GM21723 (cell line): ENCODE data around the gene ICAM3.

ENCODE experiments used
- ATAC-seq: cut with Tn5 transposase; IDR thresholded peaks from one replicate; pipeline ENCODE4 v1.9.1; 2021; ENCODE audit warnings: mild to moderate bottlenecking, moderate library complexity; ENCODE audit not compliant: unreplicated experiment

ICAM3 gene

DNA sequence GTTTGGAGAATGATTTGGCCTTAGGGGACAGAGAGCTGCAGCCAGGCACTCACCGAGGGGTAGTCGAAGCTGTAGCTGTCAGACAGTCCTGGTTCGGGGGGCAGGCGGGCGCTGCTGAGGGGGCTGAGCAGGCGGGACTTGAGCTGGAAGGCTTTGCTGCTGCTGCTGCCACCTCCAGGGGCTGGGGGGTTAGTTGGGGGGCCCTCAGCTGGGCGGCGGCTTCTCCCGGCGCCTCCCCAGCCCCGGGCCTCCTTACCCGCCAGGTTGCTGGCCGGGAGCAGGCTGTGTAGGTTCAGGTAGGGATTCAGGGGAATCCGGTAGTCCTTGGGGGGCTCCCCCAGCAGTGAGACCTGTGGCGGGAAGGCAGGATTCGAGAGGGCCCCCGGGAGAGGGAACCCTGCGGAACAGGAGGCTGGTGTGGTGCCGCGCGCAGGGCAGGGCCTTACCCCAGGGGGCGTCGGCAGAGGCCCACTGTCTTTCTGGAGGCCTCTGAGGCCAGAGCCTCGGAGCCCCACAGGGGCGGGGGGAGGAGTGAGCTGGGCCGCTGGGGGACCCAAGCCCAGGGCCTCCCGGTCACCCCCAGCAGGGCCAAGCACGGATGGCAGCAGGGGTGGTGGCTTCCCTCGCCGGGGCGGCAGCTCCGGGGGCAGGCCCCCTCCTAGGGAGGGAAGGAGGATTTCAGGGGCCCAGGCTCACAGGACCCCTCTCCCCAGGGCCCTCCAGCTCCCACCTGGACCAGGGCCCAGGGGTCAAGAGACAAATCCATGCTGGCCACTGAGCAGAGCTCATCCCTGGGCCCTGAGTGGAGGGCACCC, 18.6 kb downstream of the ICAM3 start:
- ATAC-seq: no peak

DNA sequence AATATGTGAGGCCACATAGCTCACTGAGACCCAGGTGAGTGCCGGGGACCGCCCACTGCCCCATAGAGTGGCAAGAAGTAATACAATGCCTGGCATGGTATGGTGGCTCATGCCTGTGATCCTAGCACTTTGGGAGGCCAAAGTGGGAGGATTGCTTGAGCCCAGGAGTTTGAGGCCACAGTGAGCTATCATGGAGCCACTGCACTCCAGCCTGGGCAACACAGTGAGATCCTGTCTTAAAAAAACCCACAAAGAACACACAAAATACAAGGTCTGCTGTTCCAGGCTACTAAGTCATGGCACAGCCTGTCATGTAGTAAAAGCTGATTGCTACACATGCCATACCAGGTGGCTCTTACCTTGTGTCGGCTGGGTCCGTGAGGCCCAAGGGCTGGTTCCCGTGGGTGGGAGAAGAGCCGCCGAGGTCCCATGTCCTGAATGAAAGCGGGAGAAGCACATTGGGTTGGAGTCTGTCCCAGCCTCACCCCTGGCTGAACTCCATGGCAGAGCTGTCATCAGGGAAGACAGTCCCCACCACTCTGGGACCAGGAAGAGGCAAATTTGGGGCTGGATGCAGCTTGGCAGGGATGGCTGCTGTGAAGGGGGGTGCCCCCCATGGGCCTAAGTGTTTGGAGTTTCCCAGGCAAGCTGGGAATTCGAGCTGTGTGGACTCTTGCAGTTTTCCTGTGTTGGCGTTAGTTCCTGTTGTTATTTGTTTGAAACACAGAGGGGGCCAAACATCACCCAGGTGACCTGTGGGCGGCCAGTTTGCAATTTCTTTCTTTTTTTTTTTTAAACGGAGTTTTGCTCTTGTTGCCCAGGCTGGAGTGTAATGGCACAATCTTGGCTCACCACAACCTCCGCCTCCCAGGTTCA, 20.4 kb downstream of the ICAM3 start:
- no peak for ATAC-seq

DNA sequence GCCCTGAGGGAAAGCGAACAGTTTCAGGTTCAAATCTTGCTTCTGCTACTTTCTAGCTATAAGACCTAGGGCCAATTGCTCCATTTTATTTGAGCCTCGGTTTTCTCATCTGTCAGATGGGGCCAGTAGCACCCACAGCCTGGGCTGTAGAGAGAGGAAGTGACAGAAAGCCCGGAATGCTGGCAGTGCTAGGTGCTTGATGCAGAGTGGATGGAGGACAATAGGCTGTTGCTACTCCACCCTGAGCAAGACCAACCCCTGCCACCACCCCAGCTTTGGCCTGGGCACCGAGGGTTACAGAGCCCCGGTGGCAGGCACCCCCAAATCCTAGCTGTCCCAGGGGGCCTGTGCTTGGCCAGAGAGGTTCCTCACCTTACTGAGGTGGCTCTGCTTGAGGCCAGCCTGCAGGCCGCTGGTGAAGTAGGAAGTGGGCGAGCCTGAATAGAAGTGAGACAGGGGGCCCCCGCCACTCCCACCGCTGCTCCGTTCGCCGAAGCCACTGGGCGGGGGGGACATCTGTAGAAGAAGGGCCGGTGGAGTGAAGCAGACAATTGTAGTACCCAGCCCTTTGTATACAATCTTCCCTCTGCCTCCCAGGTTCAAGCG, 21.5 kb downstream of the ICAM3 start:
- ATAC-seq: no peak

DNA sequence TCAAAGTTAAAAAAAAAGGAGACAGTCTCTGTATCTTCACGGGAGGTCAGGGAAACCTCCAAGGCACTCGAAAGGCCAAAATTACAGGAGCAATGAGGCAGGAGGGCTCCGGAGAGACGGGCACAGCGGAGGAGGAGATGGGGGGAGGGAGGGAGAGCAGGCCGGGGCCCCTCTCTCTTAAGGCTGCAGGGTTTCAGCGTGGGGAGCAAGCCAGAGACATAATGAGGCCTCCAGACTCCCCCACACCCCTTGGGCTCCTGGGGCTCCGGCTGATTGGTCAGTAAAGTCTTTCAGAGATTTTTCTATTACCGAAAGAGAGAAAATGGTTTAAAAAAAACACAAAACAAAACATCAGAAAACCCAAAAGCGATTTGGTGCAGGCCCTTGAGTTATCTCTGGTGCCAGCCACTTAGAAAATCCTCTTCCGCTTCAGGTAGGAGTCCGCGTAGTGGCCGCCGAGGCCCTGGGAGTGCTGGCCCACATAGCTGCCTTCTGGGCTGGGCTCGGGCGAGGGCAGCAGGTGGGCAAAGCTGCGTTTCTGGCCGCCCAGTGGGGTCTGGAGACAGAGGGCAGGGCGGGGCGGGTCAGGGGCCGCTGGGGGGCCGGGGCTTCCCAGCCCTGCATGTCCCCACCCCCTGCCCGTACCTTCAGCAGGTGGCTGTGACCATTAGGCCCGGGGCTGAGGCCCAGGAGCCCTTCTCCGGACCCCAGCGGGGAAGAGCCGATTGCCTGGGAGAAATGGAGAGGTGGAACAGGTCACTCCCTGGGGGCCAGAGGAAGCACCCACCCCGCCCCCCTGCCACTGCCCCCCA, 22.2 kb downstream of the ICAM3 start:
- ATAC-seq: no peak

DNA sequence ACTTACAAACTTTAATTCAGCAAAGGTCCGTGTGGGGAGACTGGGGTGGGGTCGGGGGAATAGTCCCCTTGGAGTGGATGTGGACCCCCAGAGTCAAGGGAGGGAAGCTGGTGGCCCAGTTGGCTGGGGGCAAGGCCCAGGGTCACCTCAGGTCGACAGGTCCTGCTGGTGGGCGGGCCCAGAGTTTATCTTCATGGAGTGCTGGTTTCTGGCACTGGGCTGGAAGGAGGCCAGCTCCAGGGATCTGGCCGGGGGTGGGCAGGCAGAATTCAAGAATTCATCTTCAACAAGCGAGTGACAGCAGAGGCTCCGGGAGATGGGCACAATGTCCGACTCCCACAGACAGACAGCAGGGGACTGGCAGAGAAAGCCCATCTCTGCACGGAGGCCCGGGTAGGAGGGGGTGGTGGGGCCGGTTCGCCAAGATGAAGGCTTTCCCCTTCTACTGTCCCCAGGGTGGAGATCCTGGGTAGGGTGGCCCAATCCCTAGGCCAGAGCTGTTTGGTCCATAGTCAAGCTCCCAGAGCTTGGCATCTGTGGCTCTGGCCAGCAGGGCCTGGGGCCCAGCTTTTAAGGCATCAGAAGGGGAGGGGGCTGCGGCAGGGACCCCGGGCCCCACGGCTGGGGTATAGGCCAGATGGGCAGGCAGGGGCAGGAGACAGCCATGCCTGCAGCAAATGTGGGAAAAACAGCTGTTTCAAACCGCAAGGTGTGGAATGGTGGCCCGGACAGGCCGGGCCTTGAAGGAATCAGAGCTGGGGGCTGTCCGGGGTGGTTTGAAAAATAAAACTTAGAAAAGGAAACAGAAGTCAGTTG, 23.0 kb downstream of the ICAM3 start:
- no peak for ATAC-seq

DNA sequence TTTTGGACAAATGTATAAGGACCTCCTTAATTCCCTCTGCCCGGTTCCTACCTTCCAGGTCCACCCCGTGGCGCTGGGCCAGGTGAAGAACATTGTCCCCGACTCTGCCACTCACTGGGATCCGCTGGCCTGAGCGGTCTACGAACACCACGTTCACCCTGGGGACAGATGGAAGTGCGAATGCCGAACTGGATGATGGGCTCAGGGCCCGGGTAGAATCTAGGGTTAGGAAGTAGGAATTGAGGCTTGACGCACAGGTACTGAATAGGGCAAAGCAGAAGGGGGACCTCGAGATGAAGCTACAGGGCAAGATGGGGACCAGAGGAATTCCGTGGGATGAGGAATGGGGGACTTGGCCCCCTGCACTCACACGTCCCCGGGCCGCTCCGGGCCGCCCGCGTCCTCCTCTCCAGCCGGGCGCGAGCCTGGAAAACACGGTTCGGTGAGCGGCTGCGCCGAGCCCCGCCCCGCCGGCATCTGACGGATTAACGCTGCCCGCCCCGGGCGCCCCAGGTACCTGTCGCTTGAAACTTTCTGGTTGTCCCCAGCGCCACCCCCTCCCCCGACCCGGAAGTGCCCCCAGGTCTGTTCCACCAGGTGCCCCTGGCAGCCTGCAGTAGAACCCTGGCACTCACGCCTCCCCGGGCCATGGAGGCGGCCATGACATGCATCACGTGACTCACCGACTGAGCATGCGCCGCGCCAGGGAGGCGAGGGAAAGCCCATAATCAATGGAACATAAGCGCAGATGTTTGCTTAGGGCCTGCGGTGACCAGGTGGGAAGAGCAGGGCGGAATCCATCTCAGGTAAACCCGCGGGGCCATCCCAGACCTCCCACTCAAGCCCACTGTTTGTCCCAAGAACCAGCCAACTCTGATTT, 23.8 kb downstream of the ICAM3 start, which contains the start of gene FDX2:
Gene FDX2 (minus strand): TSS at position 681 of the 880 bp plus-strand sequence. CDS start 19 bp downstream, at position 662.
- ATAC-seq: peak; percentile 72

DNA sequence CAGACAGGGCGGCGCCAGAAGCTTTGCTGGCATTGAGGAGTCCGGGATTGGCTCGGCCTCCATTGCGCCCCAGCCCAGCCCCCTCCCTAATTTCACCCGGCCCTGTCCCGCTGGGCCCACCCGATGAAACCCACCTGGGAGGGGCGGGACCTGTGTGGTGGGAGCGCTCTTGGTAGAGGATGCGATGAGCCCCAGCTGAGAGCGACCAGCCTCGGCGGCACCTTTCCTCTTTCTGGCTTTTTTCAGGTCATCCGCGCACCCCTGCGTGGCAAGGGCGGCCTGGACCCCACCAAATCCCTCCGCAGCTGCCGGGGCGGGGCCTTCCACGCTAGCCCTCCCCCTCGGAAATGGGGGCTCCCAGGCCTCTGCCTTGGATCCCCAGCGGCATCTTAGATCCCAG, 30.0 kb downstream of the ICAM3 start, which contains the start of gene ZGLP1:
Gene ZGLP1 (minus strand): TSS at position 393 of the 400 bp plus-strand sequence.
- ATAC-seq: no peak

DNA sequence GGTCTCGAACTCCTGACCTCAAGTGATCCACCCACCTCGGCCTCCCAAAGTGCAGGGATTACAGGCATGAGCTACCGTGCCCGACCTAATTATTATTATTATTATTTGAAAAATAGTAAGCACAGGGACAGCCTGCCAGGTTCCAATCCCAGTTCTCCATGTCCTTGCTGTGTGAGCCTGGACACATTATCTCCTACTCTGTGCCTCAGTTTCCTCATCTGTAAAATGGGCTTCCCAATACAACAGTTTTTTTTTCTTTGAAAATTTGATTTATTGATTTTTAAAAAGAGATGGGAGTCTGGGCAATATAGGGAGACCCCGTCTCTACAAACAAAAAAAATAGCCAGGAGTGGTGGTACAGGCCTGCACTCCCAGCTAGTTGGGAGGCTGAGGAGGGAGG, 33.1 kb downstream of the ICAM3 start:
- no peak for ATAC-seq

DNA sequence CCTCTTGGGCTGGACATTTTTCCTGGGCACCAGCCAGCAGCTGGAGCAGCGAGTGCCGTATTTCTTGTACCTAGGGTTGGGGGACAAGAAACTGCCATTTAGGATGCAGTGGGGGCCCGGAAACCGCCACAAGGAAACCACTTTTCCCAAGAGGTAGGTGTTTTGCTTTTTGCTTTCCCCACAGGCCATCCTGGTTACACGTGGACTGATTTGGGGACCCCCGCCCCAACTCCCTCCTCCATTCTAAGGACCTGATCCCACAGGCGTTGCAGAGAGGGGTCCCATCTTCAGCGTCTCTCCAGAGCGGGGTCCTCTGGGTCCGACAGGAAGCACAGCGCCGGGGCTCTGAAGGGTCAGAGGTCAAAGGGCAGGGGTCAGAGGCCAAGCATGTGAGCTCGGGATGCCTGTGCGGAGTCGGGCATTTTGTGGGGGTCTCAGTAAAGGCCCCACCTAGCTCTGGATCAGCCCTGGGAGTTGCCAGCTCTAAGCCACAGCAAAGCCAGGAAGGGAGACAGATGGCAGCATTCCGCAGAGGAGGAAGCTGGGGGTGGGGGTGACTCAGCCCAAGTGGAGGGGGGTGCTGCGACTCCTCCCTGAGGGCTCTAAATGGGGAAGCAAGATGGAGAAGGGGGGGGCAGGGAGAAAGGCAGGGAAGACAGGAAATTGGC, 34.2 kb downstream of the ICAM3 start:
- no peak for ATAC-seq

DNA sequence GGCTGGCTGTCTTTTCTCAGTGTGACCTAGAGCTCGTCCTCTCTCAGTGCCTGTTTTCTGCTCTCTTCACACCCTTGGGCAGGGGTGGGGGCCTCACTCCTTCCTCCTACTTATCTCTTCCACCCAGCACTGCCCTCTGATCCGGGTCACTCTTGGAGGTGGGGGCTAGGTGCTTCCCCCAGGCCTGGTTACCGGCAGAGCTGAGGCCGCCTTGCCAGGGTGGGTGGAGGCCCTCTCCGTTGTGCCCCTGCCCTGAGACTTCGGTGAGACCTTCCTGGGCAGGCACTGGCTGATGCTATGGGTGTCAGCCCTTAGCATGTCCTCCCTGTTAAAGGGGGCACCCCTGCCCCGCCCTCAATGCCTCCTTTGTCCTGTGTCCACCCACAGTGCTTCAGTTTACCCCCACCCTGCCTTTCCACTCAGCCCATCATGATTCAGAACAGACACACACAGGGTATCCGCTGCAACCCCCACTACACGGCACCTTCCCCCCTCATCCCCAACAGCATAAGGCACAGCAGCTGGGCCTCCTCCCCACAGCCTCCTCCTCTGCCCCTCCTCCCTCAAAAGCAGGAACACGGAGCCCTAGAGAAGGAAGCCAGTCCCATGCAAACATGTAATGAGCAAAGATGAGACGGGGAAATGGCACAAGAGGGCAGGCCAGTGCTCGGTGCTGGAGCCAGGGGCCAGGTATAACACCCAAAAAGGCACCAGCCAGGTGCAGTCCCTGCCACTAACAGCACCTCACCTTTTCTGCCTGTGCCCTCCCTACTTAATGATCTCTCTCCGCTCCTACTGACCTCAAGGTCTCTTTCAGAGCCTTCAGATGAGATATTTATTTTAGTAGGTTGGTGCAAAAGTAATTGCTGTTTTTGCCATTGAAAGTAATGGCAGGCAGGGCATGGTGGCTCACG, 39.6 kb downstream of the ICAM3 start:
- ATAC-seq: no peak

DNA sequence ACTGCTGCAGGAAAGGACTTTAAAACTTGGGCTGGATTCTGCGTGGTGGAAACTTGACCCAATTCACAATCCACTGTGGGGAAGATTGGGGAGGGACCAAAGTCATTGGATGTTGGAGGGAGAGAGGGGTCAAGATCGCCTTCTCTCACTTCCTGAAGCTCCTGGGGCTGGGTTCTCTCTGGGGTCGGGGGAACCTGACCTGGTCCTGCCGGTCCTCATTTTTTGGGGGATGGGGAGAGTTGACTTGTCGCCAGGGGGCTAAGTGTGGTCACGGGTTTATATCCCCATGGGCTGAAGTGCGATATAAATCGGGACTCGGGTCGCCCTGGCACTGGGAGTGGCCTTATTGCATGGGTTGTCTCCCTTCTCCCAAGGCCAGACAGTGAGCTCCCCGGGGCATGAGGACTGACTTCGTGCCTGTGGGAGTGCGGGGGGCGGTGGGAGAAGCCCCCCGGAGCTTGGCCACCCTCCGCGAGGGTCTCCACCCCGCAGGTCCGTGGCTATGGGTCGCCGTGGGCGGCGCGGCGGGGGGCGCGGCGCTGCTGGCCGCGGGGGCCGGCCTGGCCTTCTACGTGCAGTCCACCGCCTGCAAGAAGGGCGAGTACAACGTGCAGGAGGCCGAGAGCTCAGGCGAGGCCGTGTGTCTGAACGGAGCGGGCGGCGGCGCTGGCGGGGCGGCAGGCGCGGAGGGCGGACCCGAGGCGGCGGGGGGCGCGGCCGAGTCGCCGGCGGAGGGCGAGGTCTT, 43.4 kb downstream of the ICAM3 start:
- no peak for ATAC-seq

DNA sequence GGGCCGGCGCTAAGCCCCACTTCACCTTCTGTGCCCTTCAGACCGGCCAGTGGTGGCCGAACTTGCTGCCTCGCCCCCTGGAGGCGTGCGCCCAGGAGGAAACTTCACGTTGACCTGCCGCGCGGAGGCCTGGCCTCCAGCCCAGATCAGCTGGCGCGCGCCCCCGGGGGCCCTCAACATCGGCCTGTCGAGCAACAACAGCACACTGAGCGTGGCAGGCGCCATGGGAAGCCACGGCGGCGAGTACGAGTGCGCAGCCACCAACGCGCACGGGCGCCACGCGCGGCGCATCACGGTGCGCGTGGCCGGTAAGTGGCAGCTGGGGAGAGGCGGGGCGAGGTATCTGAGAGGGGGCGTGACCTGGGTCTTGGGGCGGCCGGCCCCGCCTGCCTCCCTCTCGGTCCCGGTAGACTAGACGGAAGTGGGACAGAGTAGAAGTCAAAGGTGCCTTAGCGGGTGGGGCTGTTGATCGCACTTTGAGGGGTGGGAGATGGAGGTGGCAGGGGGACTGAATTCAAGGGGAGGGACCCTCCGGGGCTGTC, 44.0 kb downstream of the ICAM3 start:
- no peak for ATAC-seq

DNA sequence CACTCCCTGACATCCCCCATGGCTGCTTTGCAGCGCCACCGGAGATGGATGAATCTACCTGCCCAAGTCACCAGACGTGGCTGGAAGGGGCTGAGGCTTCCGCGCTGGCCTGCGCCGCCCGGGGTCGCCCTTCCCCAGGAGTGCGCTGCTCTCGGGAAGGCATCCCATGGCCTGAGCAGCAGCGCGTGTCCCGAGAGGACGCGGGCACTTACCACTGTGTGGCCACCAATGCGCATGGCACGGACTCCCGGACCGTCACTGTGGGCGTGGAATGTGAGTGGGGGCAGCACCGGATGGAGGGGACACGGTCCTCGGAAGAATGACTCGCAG, 45.1 kb downstream of the ICAM3 start:
- no peak for ATAC-seq

DNA sequence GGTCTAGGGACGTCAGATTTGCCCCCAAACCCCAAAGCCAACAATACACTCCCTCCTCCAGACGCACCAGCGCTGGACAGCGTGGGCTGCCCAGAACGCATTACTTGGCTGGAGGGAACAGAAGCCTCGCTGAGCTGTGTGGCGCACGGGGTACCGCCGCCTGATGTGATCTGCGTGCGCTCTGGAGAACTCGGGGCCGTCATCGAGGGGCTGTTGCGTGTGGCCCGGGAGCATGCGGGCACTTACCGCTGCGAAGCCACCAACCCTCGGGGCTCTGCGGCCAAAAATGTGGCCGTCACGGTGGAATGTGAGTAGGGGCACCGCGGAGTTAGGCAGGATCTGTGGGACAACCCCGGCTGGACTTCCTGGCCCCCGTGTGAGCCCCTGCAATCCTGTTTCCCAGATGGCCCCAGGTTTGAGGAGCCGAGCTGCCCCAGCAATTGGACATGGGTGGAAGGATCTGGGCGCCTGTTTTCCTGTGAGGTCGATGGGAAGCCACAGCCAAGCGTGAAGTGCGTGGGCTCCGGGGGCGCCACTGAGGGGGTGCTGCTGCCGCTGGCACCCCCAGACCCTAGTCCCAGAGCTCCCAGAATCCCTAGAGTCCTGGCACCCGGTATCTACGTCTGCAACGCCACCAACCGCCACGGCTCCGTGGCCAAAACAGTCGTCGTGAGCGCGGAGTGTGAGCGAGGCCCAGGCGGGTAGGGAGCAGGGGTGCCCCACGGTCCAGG, 45.6 kb downstream of the ICAM3 start:
- ATAC-seq: no peak

DNA sequence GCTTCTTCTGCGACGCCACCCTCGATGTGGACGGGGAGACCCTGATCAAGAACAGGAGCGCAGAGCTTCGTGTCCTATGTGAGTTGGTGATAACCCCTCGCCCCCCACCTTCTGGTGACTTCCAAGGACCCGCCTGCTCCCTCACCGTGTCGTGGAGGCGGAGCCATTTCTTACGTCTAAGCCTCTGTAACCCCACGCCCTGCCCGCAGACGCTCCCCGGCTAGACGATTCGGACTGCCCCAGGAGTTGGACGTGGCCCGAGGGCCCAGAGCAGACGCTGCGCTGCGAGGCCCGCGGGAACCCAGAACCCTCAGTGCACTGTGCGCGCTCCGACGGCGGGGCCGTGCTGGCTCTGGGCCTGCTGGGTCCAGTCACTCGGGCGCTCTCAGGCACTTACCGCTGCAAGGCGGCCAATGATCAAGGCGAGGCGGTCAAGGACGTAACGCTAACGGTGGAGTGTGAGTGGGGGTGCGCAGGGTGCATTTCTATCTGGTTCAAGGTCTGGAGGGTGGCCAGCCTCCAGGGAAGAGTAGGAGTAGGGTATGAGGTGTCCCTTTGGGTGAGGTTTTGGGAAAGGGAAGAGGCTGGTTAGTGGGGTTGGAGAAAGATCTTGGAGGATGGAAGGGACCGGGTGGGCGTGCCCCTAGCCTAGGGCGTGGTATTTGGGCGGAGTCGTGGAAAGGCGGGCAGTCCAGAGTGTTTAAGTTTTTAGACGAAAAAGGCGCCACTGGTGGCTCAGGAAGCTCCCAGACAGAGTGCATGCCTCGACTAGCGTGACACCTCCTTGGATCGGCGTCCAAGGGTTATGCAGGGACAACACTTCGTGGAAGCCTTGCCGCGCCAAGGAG, 46.4 kb downstream of the ICAM3 start:
- no peak for ATAC-seq
